H1 (cell line): ENCODE measurements around the gene GULP1. TPM values are rescaled to one million over a fixed set of nuclear protein-coding genes. Genes with fewer than 3 reads are reported as not detected.

Experiments used
- KDM5A ChIP-seq: fragments of 200-600 bp; IDR thresholded peaks from 2 replicates; pipeline ENCODE4 v1.7.1; 2012; ENCODE audit warnings: mild to moderate bottlenecking, low read length, inconsistent platforms, mixed read lengths
- SP2 ChIP-seq: IDR thresholded peaks from 2 replicates; pipeline ENCODE4 v1.6.1; 2012; ENCODE audit warnings: mild to moderate bottlenecking, low read length, inconsistent platforms
- polyA plus RNA-seq, 7 experiments: library from polyadenylated mRNA; depleted of rRNA in 3 of 7; stranded (reverse) in 5 of 7; unstranded in 2 of 7; fragments of >200 nt in 5 of 7; fragments of 200-250 nt in 2 of 7; gene quantifications; 1 replicate in 5 of 7; 2 replicates in 1 of 7; 4 replicates in 1 of 7; pipeline versions ENCODE4 v1.2.1 to v1.2.3, GENCODE V29; 2011 to 2013; ENCODE audit warnings: missing spikeins in 2 of 7, mixed read lengths in 2 of 7
- total RNA-seq: library from RNA; stranded (reverse); fragmentation: NEBNext Ultra II Directional; extraction: Animal tissue kit (Norgen Biotek cat#: 25700); gene quantifications from 2 replicates; pipeline ENCODE4 v1.2.1, GENCODE V29; 2021
- TF ChIP-seq, protein P1 (sequence below): IDR thresholded peaks from 2 replicates; pipeline ENCODE4 v1.6.1; 2011; ENCODE audit warnings: low read length, improper control_type of control experiment

GULP1 gene
- total and polyA plus RNA-seq, 2 of the 8 experiments (the other 6 are each of a cell fraction or from before 2014, with no cell fraction given), result 69.7 to 139 TPM

DNA sequence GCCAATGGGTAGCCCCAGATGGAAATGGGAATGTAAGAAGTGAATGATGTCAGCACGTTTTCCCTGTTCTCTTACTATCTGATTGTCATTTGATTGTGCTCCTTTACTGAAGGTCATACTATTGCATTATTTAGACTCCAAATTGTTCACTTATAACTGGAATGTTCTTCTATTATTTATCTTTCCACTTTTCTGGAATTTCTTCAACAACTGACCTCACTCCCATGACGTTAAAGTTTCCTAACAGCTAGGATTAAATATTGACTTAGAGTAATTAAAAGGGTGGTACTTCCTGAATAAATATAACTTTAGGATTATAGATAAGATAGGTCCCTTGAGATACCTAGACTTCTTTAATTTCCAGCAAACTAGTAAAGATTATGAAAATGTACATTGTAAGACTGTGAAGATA is 10.9 kb upstream of the GULP1 start (continued):
- TF ChIP-seq SP2 (no peak), KDM5A (no peak)
- TF ChIP-seq, protein P1, sequence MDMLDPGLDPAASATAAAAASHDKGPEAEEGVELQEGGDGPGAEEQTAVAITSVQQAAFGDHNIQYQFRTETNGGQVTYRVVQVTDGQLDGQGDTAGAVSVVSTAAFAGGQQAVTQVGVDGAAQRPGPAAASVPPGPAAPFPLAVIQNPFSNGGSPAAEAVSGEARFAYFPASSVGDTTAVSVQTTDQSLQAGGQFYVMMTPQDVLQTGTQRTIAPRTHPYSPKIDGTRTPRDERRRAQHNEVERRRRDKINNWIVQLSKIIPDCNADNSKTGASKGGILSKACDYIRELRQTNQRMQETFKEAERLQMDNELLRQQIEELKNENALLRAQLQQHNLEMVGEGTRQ, result no peak
